ENCODE data around the gene CDC16.
"Not testable (repeated sequence)": the region's sequence is repeated elsewhere in the genome, so short reads cannot be mapped to it uniquely, and the experiment has no call there.

Gene CDC16

GRCh38 chr13:114237415-114238112 lies 2.9 kb downstream of the CDC16 start:
- Histone ChIP-seq H3K4me2 (no peak overlapping the region), H3K4me1 (peaks cover 19% of the 10 kb centered on the region), H4K20me1 (peaks cover 16% of the 10 kb centered on the region), H3K27me3 (no peaks in the 10 kb centered on the region), H3K9me3 (no peaks in the 10 kb centered on the region), H3K9ac (no peak overlapping the region), H3K36me3 (peaks cover 61% of the 10 kb centered on the region), H3K4me3 (no peak overlapping the region), H3K27ac (no peak overlapping the region)
- TF ChIP-seq Cebpa-rat (IDR thresholded peaks at IDR 0.05): no peak

- Histone ChIP-seq H3K4me1 (0 out of 2 replicates have a peak, but pooled peaks cover 1% of the 10 kb centered on the region), H3K9ac (no peak overlapping the region), H3K4me2 (no peak overlapping the region), H3K27ac (no peak overlapping the region), H4K20me1 (0 out of 2 replicates have a peak, but pooled peaks cover 6% of the 10 kb centered on the region), H3K9me3 (no peaks in the 10 kb centered on the region), H3K4me3 (no peak overlapping the region), H3K27me3 (no peaks in the 10 kb centered on the region), H3K36me3 (peaks cover 99% of the 10 kb centered on the region)
- no peak for TF ChIP-seq Cebpa-rat (IDR thresholded peaks at IDR 0.05)
Measured at GRCh38 chr13:114241918-114242317, 7.2 kb downstream of the CDC16 start.

- no peak for TF ChIP-seq Cebpa-rat (IDR thresholded peaks at IDR 0.05)
- Histone ChIP-seq H3K4me3 (no peak overlapping the region), H3K36me3 (peaks cover 99% of the 10 kb centered on the region), H3K27ac (no peak overlapping the region), H3K9me3 (no peaks in the 10 kb centered on the region), H3K4me2 (no peak overlapping the region), H3K9ac (no peak overlapping the region), H4K20me1 (peaks cover 8% of the 10 kb centered on the region; the same call in 1 of the 2 replicates), H3K4me1 (no peaks in the 10 kb centered on the region), H3K27me3 (no peaks in the 10 kb centered on the region)
Measured at GRCh38 chr13:114243971-114244370, 9.3 kb downstream of the CDC16 start.

GRCh38 chr13:114244637-114245036 lies 9.9 kb downstream of the CDC16 start:
- Histone ChIP-seq H3K4me2 (no peak overlapping the region), H3K27me3 (no peaks in the 10 kb centered on the region), H3K4me1 (no peaks in the 10 kb centered on the region), H4K20me1 (peaks cover 14% of the 10 kb centered on the region; the same call in 1 of the 2 replicates), H3K9me3 (no peaks in the 10 kb centered on the region), H3K27ac (no peak overlapping the region), H3K36me3 (peaks cover 99% of the 10 kb centered on the region), H3K4me3 (no peak overlapping the region), H3K9ac (no peak overlapping the region)
- TF ChIP-seq Cebpa-rat (IDR thresholded peaks at IDR 0.05): no peak

- no peak for TF ChIP-seq Cebpa-rat (IDR thresholded peaks at IDR 0.05)
- H3K4me3 ChIP-seq: no peak overlapping the region
- no peaks in the 10 kb centered on the region for H3K4me1 ChIP-seq
- H4K20me1 ChIP-seq: peaks cover 14% of the 10 kb centered on the region; the same call in 1 of the 2 replicates
- H3K36me3 ChIP-seq: peaks cover 99% of the 10 kb centered on the region
- no peak overlapping the region for H3K4me2 ChIP-seq
- H3K9me3 ChIP-seq: no peaks in the 10 kb centered on the region
- H3K9ac ChIP-seq: no peak overlapping the region
- no peak overlapping the region for H3K27ac ChIP-seq
- H3K27me3 ChIP-seq: no peaks in the 10 kb centered on the region
Measured at GRCh38 chr13:114248011-114248410, 13.3 kb downstream of the CDC16 start.

- Histone ChIP-seq H3K4me2 (no peak overlapping the region), H3K4me3 (no peak overlapping the region), H3K9me3 (no peaks in the 10 kb centered on the region), H3K9ac (no peak overlapping the region), H4K20me1 (peaks cover 14% of the 10 kb centered on the region; the same call in 1 of the 2 replicates), H3K27ac (no peak overlapping the region), H3K27me3 (no peaks in the 10 kb centered on the region), H3K4me1 (no peaks in the 10 kb centered on the region), H3K36me3 (peaks cover 98% of the 10 kb centered on the region)
- TF ChIP-seq Cebpa-rat (IDR thresholded peaks at IDR 0.05): no peak
Measured at GRCh38 chr13:114249077-114249476, 14.4 kb downstream of the CDC16 start.

GRCh38 chr13:114251639-114252440 lies 17.1 kb downstream of the CDC16 start:
- H3K4me1 ChIP-seq, H3K4me2 ChIP-seq, H3K9ac ChIP-seq, H3K27ac ChIP-seq, H3K27me3 ChIP-seq, H3K9me3 ChIP-seq, H3K4me3 ChIP-seq: not testable (repeated sequence)
- H3K36me3 ChIP-seq: peaks cover 94% of the 10 kb centered on the region
- H4K20me1 ChIP-seq: peaks cover 14% of the 10 kb centered on the region; the same call in 1 of the 2 replicates

GRCh38 chr13:114256547-114256946 lies 21.9 kb downstream of the CDC16 start:
- Histone ChIP-seq H3K27me3 (no peaks in the 10 kb centered on the region), H4K20me1 (peaks cover 6% of the 10 kb centered on the region; the same call in 1 of the 2 replicates), H3K36me3 (peaks cover 94% of the 10 kb centered on the region), H3K27ac (no peak overlapping the region), H3K9ac (no peak overlapping the region), H3K4me2 (no peak overlapping the region), H3K4me3 (no peak overlapping the region), H3K4me1 (peaks cover 23% of the 10 kb centered on the region), H3K9me3 (no peaks in the 10 kb centered on the region)
- no peak for TF ChIP-seq Cebpa-rat (IDR thresholded peaks at IDR 0.05)

GRCh38 chr13:114257014-114257413 lies 22.3 kb downstream of the CDC16 start:
- no peak overlapping the region for H3K27ac ChIP-seq
- peaks cover 27% of the 10 kb centered on the region for H3K4me1 ChIP-seq
- peaks cover 6% of the 10 kb centered on the region; the same call in 1 of the 2 replicates for H4K20me1 ChIP-seq
- no peaks in the 10 kb centered on the region for H3K27me3 ChIP-seq
- peaks cover 92% of the 10 kb centered on the region for H3K36me3 ChIP-seq
- H3K4me2 ChIP-seq: no peak overlapping the region
- no peak overlapping the region for H3K4me3 ChIP-seq
- H3K9ac ChIP-seq: no peak overlapping the region
- no peaks in the 10 kb centered on the region for H3K9me3 ChIP-seq
- TF ChIP-seq Cebpa-rat (IDR thresholded peaks at IDR 0.05): no peak

GRCh38 chr13:114258589-114258988 lies 23.9 kb downstream of the CDC16 start:
- H3K27ac ChIP-seq: no peak overlapping the region
- no peak for TF ChIP-seq Cebpa-rat (IDR thresholded peaks at IDR 0.05)

More at GRCh38 chr13:114258589-114258988, 23.9 kb downstream of the CDC16 start:
- no peaks in the 10 kb centered on the region for H3K9me3 ChIP-seq
- peaks cover 12% of the 10 kb centered on the region for H4K20me1 ChIP-seq
- H3K4me1 ChIP-seq: peaks cover 43% of the 10 kb centered on the region
- H3K27me3 ChIP-seq: no peaks in the 10 kb centered on the region
- H3K4me3 ChIP-seq: no peak overlapping the region
- peaks cover 86% of the 10 kb centered on the region for H3K36me3 ChIP-seq
- no peak overlapping the region for H3K9ac ChIP-seq
- H3K4me2 ChIP-seq: no peak overlapping the region

Measured in BLaER1 (cell line).